CD14-positive monocyte (primary cell): ENCODE measurements around the gene GLCCI1. TPM values are rescaled to one million over a fixed set of nuclear protein-coding genes. Genes with fewer than 3 reads are reported as not detected.

Experiments
- DNase-seq, 3 donors: peaks; one replicate each; pipeline ENCODE4 v3.0.0-alpha.2; 2011 to 2022
- H2AFZ ChIP-seq: 2 replicates; pipeline ENCODE4 v1.6.0; 2012; ENCODE audit warnings: mild to moderate bottlenecking, low read depth, low read length, inconsistent platforms; ENCODE audit not compliant: insufficient read depth, poor library complexity, severe bottlenecking
- H3K27ac ChIP-seq, 2 donors: 1 replicate in 1 of 2; 2 replicates in 1 of 2; pipeline ENCODE4 v1.5.1; 2012 to 2013; ENCODE audit warnings: low read length in 2 of 2, control low read depth in 1 of 2, inconsistent platforms in 1 of 2, low read depth in 1 of 2, mild to moderate bottlenecking in 1 of 2
- H3K27me3 ChIP-seq, 2 donors: one replicate each; pipeline versions ENCODE4 v1.6.0 to v1.6.1; 2011 to 2013; ENCODE audit warnings: low read length in 2 of 2; ENCODE audit not compliant: control insufficient read depth in 2 of 2, insufficient read depth in 2 of 2
- H3K36me3 ChIP-seq, 2 donors: replicated peaks in 1 of 2; 1 replicate in 1 of 2; 2 replicates in 1 of 2; pipeline versions ENCODE4 v1.5.1 to v1.6.1; 2012 to 2013; ENCODE audit warnings: low read length in 2 of 2, control low read depth in 1 of 2, inconsistent platforms in 1 of 2, mild to moderate bottlenecking in 1 of 2; ENCODE audit not compliant: insufficient read depth in 2 of 2, control insufficient read depth in 1 of 2
- H3K4me1 ChIP-seq, 2 donors: 1 replicate in 1 of 2; 2 replicates in 1 of 2; pipeline versions ENCODE4 v1.5.1 to v1.6.1; 2012 to 2013; ENCODE audit warnings: low read length in 2 of 2, control low read depth in 1 of 2, inconsistent platforms in 1 of 2, mild to moderate bottlenecking in 1 of 2, moderate library complexity in 1 of 2; ENCODE audit not compliant: insufficient read depth in 2 of 2, control insufficient read depth in 1 of 2
- H3K4me2 ChIP-seq: replicated peaks from 2 replicates; pipeline ENCODE3; 2012; ENCODE audit warnings: low read length, moderate library complexity, mild to moderate bottlenecking; ENCODE audit not compliant: poor library complexity, severe bottlenecking; ENCODE audit errors: extremely low read depth
- H3K4me3 ChIP-seq, 3 experiments: fragments of 200-600 bp in 1 of 3; sonication (generic) in 1 of 3; replicated peaks in 1 of 3; 1 replicate in 2 of 3; 2 replicates in 1 of 3; pipeline ENCODE4 v1.5.1; 2011 to 2013; ENCODE audit warnings: low read length in 3 of 3, mild to moderate bottlenecking in 3 of 3, control low read depth in 2 of 3, low read depth in 2 of 3, inconsistent platforms in 1 of 3, moderate library complexity in 1 of 3
- H3K79me2 ChIP-seq: 2 replicates; pipeline ENCODE4 v1.6.0; 2012; ENCODE audit warnings: mild to moderate bottlenecking, control low read depth, inconsistent platforms, low read length, moderate library complexity; ENCODE audit not compliant: insufficient read depth
- H3K9ac ChIP-seq: 2 replicates; pipeline ENCODE4 v1.6.0; 2017; ENCODE audit warnings: low read length, mild to moderate bottlenecking; ENCODE audit not compliant: insufficient read depth, poor library complexity, severe bottlenecking
- H3K9me3 ChIP-seq, 2 donors: replicated peaks in 1 of 2; 1 replicate in 1 of 2; 2 replicates in 1 of 2; pipeline versions ENCODE4 v1.5.1 to v1.6.1; 2012 to 2013; ENCODE audit warnings: low read length in 2 of 2, control low read depth in 1 of 2; ENCODE audit not compliant: control insufficient read depth in 1 of 2, insufficient read depth in 1 of 2
- H4K20me1 ChIP-seq: 2 replicates; pipeline ENCODE4 v1.6.0; 2012; ENCODE audit warnings: mild to moderate bottlenecking, low read length, control low read depth, moderate library complexity; ENCODE audit not compliant: insufficient read depth
- H3K27ac Mint-ChIP-seq, 7 donors: one replicate each; pipeline ENCODE4 v1.8.0; 2020; ENCODE audit warnings: mild to moderate bottlenecking in 7 of 7, mixed read lengths in 7 of 7, moderate library complexity in 6 of 7, inconsistent platforms in 2 of 7
- H3K27me3 Mint-ChIP-seq, 3 donors: one replicate each; pipeline ENCODE4 v1.8.0; 2021 to 2022; ENCODE audit warnings: low read depth in 3 of 3, mild to moderate bottlenecking in 3 of 3, mixed read lengths in 3 of 3, moderate library complexity in 3 of 3, inconsistent platforms in 1 of 3
- H3K36me3 Mint-ChIP-seq, 2 donors: one replicate each; pipeline ENCODE4 v1.8.0; 2020; ENCODE audit warnings: mixed read lengths in 2 of 2, inconsistent platforms in 1 of 2, mild to moderate bottlenecking in 1 of 2
- H3K4me1 Mint-ChIP-seq: one replicate; pipeline ENCODE4 v1.8.0; 2020; ENCODE audit warnings: mild to moderate bottlenecking, mixed read lengths
- H3K4me3 Mint-ChIP-seq, 2 donors: one replicate each; pipeline ENCODE4 v1.8.0; 2020; ENCODE audit warnings: mild to moderate bottlenecking in 2 of 2, mixed read lengths in 2 of 2, moderate library complexity in 1 of 2
- H3K9me3 Mint-ChIP-seq, 7 donors: one replicate each; pipeline ENCODE4 v1.8.0; 2020 to 2022; ENCODE audit warnings: mixed read lengths in 7 of 7, mild to moderate bottlenecking in 6 of 7, moderate library complexity in 6 of 7, inconsistent platforms in 2 of 7
- CTCF ChIP-seq: fragments of 200-600 bp; IDR thresholded peaks from one replicate; pipeline ENCODE4 v1.8.0; 2022; ENCODE audit warnings: antibody characterized with exemption, mild to moderate bottlenecking
- WGBS: methylation state at CpG from one replicate; pipeline ENCODE4 v1.1.5; 2013; ENCODE audit warnings: missing lambda C conversion rate; ENCODE audit not compliant: insufficient coverage; 5-methylcytosine and 5-hydroxymethylcytosine counted together
- intact Hi-C, 2 donors: fragments of 100-400 bp; cut with micrococcal nuclease; formaldehyde crosslinking; loops; one replicate each; pipeline versions ENCODE4 v1.15.0 to v1.15.1; 2023
- polyA plus RNA-seq, 3 donors: library from polyadenylated mRNA; depleted of rRNA in 1 of 3; unstranded in 2 of 3; stranded (reverse) in 1 of 3; fragments of 300-500 nt in 2 of 3; fragments of >200 nt in 1 of 3; fragmentation: Illumina TruSeq in 2 of 3; gene quantifications; 1 replicate in 2 of 3; 2 replicates in 1 of 3; pipeline ENCODE4 v1.2.3, GENCODE V29; 2012 to 2021

The GLCCI1 gene
- polyA plus RNA-seq, 3 donors, result 0.89 to 2.1 (median 1.1) TPM

DNA sequence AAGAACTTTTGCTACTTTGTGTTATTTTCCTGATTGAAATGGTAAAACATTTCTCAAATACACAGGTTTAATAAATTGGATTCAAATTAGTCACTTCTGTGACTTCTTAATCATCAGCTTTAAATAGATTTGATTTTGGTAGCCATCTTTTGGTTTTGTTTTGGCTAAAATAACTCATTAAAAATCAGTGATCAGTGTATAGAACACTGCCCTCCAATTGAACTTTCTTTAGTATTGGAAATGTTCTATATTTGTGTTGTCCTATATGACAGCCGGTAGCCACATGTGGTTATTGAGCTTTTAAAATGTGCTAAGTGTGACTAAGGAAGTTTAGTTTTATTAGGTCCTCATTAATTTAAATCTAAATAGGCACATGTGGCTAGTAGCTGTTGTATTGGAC is 50.4 kb downstream of the GLCCI1 start:
- Histone ChIP-seq H3K79me2 (no peaks in the 10 kb centered on the region), H3K4me3 (no peak overlapping the region), H2AFZ (no peak overlapping the region), H3K9me3 (peaks cover 0 to 5% of the 10 kb centered on the region in 2 donors), H3K4me2 (no peak overlapping the region), H3K9ac (no peak overlapping the region), H3K4me1 (peaks cover 0 to 7% of the 10 kb centered on the region in 2 donors), H3K27ac (no peak overlapping the region), H3K27me3 (no peaks in the 10 kb centered on the region), H4K20me1 (no peaks in the 10 kb centered on the region), H3K36me3 (no peaks in the 10 kb centered on the region)
- no peak for TF ChIP-seq CTCF
- Mint-ChIP-seq H3K4me3 (no peak overlapping the region), H3K4me1 (peaks cover 12% of the 10 kb centered on the region), H3K36me3 (peaks cover 2 to 5% of the 10 kb centered on the region in 2 donors), H3K27ac (no peak overlapping the region), H3K9me3 (peaks cover 2 to 10% (median 6%) of the 10 kb centered on the region in 7 donors), H3K27me3 (no peaks in the 10 kb centered on the region)
- no peak for DNase-seq
- intact Hi-C loops, result no loop called here
- no CpG with 5 or more reads among the region's 1 CpG for WGBS

GRCh38 chr7:8022628-8023027 is 54.0 kb downstream of the GLCCI1 start:
- Mint-ChIP-seq H3K9me3 (peaks cover 24 to 35% (median 29%) of the 10 kb centered on the region in 7 donors), H3K27ac (no peak overlapping the region), H3K36me3 (peaks cover 22 to 36% of the 10 kb centered on the region in 2 donors), H3K4me1 (peaks cover 1% of the 10 kb centered on the region), H3K4me3 (no peak overlapping the region), H3K27me3 (no peaks in the 10 kb centered on the region)
- Histone ChIP-seq H3K9ac (no peak overlapping the region), H3K4me2 (no peak overlapping the region), H3K4me3 (no peak overlapping the region), H3K9me3 (peaks cover 20 to 22% of the 10 kb centered on the region in 2 donors), H3K4me1 (no peaks in the 10 kb centered on the region), H3K27ac (no peak overlapping the region), H3K36me3 (peaks cover 0 to 10% of the 10 kb centered on the region in 2 donors), H3K79me2 (no peaks in the 10 kb centered on the region), H4K20me1 (no peaks in the 10 kb centered on the region), H3K27me3 (no peaks in the 10 kb centered on the region), H2AFZ (no peak overlapping the region)
- no peak for TF ChIP-seq CTCF
- intact Hi-C loops, result no loop called here
- DNase-seq, result no peak
- no CpG with 5 or more reads among the region's 1 CpG for WGBS
